NCI-H2081 (cell line): Measurements from ENCODE around the gene PSMG3.

ENCODE experiments used
- DNase-seq, 2 experiments: peaks; one replicate each; lab custom pipeline; 2025; lab: John Stamatoyannopoulos, UW

The PSMG3 gene

DNA sequence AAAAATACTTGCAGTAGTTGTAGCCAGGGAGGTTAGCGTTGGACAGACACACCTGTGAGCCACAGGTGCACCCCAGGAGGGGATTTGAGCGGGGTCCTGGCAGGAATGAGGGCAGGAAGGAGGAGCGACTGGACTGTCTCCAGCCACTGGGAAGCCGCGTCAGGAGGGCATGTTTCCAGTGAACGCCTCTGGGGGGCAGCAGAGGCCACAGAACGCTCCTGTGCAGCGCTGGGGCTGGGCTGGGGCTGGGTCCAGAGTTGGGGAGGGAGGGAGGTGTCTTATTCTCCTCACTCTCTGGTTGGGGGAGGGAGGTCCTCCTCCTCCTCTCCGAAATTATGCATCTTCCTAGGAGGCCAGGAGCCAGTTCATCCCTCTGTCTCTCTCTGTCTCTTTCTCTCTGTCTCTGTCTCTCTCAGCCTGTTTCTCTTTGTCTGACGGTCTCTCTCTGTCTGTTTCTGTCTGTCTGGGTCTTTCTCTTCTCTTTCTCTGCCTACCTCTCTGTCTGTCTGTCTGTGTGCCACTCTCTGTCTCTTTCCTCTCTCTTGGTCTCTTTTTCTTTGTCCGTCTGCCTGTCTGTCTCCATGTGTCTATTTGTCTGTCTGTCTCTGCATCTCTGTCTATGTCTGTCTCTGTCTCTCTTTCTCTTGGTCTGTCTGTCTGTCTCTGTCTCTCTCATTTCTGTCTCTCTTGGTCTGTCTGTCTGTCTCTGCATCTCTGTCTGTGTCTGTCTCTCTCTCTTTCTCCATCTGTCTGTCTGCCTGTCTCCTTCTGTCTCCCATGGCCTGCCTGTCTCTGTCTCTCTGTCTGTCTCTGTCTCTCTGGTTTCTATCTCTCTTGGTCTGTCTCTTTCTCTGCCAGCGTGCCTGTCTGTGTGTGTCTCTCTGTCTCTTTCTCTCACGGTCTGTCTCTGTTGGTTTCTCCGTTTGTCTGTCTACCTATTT is 9.9 kb upstream of the PSMG3 start:
- peak; percentile 70 to 71 for DNase-seq

DNA sequence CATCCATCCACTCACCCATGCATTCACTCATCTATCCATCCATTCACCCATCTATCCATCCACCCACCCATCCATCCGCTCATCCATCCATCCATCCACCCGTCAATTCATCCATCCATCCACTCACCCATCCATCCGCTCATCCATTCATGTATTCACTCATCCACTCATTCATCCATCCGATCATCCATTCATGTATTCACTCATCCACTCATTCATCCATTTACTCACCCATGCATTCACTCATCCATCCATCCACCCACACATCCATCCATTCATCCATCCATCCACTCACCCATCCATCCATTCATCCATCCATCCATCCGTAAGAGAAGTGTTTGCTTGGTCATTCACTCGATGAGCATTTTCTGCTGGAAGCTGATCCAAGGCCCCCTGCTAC is 8.7 kb upstream of the PSMG3 start:
- DNase-seq: no peak

DNA sequence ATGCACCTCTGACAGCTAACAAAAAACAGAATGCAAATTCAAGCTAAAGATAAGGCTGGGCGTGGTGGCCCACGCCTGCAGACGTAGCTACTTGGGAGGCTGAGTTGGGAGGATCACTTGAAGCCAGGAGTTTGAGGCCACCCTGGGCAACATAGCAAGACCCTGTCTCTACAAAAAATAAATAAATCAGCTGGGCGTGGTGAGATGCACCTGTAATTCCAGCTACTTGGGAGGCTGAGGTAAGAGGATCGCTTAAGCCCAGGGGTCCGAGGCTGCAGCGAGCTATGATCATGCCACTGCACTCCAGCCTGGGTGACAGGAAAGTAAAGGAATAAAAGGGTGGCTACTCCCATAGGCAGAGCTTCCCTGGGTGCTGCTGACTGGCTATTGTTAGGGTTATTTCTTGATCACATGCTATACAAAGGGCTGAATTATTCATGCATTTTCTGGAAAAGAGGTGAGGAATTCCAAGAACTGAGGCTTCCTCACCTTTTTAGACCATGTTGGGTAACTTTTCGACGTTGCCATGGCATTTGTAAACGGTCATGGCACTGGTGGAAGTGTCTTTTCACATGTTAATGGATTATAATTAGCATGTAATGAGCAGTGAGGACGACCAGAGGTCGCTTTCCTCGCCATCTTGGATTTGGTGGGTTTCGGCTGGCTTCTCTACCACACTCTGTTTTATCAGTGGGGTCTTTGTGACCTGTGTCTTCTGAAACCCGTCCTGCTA is 6.9 kb upstream of the PSMG3 start:
- DNase-seq: no peak

DNA sequence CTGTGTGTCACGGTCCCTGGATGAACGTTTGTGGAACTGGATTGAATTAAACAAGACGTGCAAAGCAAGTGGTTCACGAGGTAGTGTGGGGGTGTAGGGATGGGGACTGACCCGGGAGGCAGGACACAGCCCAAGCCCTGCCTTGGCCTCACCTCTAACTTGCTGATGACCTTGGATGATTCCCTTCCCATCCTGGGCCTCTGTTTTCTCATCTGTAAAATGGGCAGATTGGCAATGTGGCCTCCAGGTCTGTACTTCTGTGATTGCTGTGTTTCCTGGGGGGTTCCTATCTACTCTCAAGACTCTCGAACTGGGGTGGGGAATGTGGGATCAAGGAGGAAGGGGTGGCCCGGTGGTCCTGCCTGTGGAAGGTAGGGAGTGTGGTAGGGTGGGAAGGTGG is 6.0 kb upstream of the PSMG3 start:
- no peak for DNase-seq

DNA sequence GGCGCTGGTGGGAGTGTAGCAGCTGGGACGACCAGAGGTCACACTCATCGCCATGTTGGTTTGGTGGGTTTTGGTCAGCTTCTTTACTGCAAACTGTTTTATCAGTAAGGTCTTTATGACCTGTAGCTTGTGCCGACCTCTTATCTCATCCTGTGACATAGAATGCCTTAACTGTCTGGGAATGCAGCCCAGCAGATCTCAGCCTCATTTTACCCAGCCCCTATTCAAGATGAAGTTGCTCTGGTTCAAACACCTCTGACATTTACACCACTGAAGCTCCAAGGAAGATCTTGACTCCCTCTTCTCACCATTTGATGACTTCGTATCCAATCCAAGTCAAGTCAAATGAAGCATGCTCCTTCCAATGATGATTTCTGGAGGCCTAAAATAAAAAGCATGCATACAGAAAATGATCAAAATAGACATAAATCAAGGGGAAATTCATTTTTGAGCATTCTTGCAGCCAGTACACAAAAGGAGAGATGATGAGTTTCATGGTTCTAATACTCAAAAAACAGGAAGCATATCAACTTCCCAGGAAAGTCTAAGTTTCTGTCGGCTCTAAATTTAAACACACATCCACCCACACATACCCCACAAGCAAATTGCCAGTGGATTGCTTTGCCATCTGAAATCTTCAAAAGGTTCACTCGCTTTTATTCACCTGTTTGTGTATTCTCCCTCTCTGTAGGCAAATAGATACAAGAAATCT is 2.4 kb upstream of the PSMG3 start:
- no peak for DNase-seq

DNA sequence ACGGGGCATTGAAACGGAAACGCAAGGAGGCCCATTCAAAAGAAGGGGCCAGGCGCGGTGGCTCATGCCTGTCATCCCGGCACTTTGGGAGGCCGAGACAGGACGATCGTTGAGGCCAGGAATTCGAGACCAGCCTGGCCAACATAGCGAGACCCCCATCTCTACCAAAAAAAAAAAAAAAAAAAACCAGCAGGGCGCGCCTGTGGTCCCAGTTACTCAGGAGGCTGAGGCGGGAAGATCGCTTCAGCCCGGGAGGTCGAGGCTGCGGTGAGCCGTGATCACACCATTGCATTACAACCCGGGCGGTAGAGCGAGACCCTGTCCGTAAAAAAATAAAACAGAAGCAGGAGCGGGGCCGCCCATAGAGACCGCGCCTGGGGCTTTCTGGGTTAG is 396 bp downstream of the PSMG3 start:
- no peak for DNase-seq

DNA sequence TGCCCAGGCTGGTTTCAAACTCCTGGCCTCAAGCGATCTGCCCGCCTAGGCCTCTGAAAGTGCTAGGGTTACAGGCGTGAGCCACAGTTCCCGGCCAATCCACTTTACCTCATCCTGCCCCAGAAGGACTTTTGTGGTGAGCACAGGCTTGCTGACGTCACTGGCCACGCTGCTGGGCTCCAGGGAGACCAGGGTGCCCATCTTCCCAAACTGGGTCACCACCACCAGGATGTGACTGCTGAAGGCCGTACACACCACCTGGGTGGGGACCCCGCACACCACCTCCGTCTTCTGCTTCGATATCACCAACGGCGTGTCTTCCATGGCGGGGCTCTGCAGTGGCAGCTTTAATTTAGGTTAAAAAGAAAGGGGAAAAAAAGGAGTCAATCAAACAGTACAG is 816 bp downstream of the PSMG3 start:
- DNase-seq: peak in 1 of 2 experiments; percentile 55

DNA sequence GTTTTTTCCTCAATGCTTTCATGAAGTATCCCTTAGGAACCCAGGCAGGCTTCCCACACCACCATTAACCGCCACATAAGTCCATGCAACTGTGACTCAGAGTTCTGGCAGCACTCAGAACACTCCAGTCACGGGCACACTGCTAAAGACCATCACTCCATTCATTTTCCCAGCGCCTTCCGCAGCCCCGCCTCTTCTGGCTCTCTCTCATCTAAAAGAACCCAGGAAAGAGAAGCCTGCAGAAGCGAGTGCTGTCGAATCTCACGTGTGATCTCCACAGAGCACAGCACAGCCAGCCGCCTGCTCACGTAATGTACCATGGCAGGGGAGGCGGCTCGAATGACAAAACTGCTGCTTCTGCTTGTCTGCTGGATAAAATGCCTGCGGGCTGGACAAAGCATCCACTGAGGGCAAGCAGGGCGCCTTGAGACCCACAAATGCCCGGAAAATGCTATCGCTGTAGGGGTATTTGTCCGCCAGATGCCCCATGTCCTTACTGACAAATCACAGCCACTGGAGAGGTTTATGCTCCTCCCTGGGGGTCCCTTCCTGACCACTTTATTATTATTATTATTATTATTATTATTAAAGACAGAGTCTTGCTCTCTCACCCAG is 1.8 kb downstream of the PSMG3 start:
- peak in 1 of 2 experiments; percentile 45 for DNase-seq

DNA sequence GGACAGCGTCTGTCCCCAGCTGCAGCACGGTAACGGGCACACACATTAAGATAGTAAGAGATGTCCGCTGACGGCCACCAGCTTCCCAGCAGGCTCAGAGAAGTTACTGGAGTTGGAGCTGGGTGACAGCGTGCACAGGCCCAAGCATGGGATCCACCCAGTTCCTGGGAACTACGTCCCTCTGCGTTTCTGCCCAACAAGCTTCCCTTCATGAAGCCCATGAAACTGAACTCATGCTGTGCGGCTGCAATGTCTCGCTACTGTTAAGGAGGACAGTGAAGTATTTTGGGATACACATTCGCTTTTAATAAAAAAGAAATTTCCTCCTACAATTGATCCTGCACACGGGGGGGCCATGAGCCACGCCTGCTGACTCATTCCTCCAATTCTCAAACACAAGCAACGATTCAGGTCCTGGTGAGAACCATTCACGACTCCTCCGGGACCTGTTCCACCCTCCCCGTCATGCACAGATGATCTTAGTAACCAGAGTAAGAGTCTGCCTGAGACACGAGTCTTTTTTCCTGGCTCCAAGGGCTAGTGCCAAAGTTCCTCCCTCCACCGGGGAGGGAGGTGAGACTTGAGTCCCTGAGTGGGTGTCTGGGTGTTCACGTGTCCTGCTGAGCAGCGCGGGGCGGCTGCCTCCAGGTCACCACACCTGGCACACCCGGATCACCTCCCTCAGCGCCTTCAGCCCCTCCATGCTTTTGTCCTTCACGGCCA is 2.6 kb downstream of the PSMG3 start:
- DNase-seq: peak; percentile 28 to 48

DNA sequence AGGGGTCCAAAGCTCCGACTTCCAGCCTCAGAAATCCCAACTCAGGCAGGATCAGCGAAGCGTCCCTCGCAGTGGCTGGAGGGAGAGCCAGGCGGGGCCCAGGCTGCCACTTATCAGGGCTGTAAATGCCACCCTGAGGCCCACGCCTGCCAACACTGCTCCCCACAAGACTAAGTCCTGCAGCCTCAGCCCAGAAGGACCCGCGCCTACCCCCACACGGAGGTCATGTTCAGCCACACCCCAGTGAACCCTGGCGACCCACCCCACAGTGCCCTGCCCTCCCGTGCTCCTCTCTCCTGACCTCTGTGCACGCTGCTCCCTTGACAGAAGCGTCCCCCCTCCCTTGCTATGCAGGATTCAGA is 3.2 kb downstream of the PSMG3 start:
- no peak for DNase-seq

DNA sequence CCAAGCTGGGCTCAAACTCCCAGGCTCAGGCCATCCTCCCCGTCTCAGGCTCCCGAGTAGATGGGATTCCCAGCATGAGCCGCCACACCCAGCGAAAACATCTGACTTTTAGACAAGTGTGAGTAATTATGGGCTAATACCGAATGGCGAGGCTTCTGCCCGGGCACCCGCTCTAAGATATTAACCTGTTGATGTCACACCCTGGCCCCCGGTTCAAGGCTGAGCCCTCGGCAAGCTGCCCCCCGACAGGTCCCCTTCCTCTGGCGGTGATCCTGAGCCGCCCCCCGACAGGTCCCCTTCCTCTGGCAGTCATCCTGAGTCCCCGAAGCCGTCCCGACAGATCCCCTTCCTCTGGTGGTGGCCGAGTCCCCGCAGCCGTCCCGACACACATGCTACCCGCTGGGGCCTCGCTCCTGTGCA is 5.2 kb downstream of the PSMG3 start:
- no peak for DNase-seq

DNA sequence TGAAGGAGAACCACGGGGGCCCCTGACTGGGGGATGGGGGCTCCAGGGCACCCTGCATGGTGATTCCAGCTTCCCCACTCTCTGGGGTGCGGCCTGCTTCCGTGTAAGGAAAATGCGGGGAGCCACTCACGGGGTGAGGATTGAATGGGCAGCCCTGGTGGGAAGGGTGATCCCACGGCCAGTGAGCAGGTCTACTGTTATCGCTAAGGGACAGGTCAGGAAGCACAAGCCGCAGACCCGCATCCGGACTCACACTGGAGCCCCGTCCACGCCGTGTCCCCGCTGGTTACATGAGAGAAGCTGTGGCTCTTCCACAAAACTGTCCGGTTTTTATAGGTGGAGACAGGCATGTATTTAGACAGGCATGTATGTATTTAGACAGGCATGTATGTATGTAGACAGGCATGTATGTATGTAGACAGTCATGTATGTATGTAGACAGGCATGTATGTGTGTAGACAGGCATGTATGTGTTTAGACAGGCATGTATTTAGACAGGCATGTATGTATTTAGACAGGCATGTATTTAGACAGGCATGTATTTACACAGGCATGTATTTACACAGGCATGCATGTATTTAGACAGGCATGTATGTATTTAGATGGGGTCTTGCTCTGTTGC is 5.7 kb downstream of the PSMG3 start:
- no peak for DNase-seq

DNA sequence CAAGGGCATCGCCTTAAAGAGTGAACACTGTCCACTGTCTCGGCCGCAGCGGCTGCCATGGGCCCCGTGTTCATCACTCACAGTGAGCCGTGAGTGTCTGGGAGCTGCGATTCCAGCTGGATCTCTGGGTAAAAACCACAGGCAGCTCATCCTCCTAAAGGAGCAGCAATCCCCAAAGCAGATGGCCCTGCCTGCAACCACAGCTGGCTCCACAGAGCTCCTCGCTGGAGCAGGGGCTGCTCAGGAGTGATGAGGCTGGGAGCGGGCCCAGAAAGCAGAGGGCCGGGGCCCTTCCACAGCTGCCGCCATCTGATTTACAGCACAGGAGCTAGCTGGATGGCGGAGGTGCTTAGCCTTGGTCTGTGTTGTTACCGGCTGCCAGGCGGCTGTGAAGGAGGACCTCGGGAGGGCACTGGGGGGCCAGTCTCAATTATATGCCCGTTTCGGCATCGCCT is 7.2 kb downstream of the PSMG3 start:
- no peak for DNase-seq

DNA sequence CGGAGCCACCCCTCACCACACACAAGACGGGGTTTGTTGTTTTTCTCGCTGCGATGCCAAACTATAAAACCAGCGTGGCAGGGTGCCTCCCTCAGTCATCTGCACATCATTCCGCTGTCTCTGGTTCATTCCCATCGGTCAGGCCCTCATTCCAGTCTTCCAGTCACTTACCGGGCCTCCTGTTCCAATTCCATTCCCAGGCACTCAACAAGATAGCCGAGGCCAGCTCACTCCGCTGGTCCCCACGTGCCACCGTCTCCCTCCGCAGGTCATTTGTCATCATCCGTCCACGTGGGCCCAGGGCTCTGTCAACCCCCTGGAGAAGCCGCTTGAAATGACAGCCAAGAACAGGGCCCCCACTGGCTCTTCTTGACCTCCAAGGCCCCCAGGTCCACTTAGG is 7.7 kb downstream of the PSMG3 start:
- no peak for DNase-seq

DNA sequence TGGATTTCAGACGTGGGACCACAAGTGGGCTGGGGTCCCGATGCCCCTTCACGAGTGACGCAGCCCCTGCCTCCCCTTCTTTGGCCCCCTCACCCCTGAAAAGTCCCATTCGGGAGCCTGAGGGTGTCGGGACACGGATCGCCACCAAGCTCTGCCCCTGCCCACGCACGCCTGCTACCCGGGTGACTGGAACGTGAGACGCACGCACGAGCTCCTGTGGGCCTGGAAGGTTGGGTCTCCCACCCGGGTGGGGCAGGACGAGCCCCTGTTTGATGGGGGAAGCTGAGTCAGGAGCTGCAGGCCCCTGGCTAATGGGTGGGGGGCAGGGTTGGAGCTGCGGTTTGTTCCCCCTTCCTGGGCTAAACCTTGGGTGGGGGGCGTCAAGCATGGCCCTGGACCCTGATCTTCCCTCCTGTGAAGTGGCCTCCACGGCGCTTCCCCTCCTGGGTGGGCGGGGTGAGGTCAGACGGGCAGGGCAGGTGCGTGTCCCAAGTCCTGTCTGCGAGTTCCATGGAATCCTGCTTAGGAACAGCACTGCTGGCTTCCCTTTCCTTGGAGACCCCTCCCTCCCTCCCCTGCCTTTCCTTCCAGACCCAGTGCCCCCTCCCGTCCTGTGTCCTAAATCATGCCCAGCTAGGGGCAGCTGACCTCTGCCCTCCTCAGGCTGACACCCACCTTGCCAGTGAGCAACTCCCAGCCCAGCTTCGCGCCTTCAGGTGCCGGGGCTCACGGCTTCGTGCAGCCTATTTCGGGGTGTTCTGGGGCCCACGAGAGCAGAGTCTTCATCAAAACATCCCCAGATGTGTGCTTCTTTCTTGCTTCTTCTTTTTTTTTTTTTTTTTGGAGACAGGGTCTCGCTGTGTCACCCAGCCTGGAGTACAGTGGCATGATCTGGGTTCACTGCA is 8.5 kb downstream of the PSMG3 start:
- no peak for DNase-seq

DNA sequence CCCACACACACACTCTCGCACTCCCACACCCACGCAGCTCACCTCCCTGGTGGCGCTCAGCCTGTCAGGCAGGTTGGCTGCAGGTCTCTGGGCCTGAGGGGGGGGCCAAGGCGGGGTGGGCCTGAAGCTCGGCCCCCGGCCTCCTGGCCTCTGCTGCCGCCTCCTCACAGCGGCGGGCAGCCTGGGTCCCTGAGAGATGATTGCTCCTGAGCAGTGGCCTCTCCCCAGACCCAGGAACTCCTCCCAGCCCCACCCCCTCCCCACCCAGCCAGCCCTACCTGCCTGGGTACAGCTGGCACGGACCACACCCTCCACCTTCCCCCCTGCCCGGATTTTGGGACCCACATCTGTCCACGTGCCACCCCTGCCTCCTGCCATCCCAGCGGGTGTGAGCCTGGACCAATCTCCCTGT is 9.2 kb downstream of the PSMG3 start:
- DNase-seq: no peak

DNA sequence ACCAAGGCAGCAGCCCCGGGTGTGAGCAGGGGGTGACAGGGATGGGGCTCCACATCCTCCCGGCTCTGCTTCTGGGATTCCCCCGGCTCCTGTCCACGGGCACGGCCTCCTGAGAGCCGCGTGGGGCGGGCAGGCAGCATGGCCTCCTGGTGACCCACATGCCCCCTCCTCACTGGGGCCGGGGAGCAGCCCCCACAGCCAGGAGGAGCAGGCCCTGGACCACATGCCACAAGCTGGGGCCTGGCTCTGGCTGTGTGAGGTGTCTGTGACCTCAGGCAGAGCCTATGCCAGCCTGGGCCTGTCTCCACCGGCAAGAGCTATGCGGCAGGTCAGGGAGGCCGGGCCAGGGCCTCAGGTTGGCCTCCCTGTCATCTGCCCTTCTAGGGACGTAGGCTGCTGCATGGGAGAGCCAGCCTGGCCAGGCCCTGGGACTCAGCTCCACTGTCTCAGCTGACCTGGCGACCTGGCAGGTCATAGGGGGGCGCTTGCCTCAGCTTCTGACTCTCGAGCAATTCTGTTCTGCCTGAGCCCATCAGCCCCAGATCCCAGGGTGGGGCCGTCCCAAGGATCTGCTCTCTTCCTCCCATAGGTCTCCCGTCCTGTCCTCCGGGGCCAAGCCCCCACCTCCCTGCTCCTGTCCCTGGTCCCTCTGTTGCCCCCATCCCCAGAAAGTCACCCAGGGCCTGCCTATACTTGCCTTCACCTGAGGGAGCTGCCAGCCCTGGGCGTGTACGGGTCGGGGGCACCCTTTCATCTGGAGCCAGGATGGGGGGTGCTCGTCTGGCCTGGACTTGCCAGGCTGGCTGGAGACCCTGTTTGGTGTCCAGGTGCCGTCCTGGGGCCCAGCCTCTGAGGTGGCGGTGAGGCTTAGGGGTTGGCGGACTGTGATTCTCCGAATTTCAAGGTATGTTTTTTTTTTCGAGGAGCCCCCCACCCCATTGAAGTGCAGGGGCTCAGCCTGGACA is 9.9 kb downstream of the PSMG3 start:
- DNase-seq: no peak

DNA sequence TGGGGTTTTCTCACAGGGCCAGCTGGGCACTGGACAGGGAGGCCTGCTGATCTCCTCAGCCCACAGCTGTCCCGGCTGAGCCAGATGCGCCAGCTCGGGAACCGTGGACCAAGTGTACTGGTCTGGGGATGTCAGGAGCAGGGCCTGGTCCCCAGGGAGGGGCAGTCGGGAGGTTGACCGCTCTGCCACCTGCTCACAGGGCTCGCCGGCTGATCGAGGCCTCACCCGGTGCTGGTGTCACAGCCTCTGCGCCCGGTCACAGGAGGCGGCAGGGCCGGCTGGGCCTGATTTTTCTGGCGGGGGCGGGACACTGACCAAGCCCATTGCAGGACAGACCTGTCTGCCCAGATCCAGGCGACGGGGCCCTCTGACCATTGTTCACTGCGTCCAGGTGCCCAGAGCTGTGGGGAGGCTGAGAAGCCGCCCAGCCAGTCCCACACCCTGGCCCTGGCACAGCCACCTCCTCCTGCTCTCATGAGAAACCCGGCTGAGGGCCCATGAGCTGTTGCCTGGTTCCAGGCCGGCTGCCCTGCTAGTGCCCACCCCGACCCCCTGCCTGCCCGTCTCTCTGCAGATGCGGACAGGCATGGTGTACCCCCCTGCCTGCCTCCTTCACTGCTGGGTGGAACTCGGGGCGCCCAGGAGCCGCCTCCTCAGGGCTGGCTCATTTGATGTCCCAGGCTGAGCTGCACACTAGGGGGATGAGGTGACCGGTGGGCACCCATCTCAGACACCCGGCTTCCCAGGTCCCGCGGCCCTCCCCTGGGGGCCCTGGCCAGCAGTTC is 10.8 kb downstream of the PSMG3 start:
- no peak for DNase-seq
